CD4-positive, alpha-beta T cell (primary cell): ENCODE data around the gene TMEM91. TPM values are rescaled to one million over a fixed set of nuclear protein-coding genes. Genes with fewer than 3 reads are reported as not detected.
A peak's percentile ranks its signal among the peaks of the same experiment; 100 is the strongest.

ENCODE experiments used
- ATAC-seq: fragments of 200-7000 bp; cut with Tn5 transposase; one replicate; pipeline ENCODE4 v1.10.0; 2022; ENCODE audit warnings: mild to moderate bottlenecking; ENCODE audit not compliant: poor library complexity
- CTCF ChIA-PET: fragments of 350-600 bp; sonication (Branson Sonifier 250); formaldehyde crosslinking; loops from one replicate; lab custom pipeline; 2021; ENCODE audit warnings: antibody characterized with exemption, inconsistent platforms; lab: Charles Lee
- POLR2A ChIA-PET: fragments of 350-600 bp; sonication (Branson Sonifier 250); formaldehyde crosslinking; loops from one replicate; lab custom pipeline; 2021; ENCODE audit warnings: antibody characterized with exemption, inconsistent platforms; lab: Charles Lee
- DNase-seq, 14 experiments: peaks; one replicate each; pipeline ENCODE4 v3.0.0-alpha.2; 2013 to 2020; ENCODE audit warnings: mixed read lengths in 2 of 14
- H3K27ac ChIP-seq, 2 donors: one replicate each; pipeline versions ENCODE4 v1.5.1 to v1.7.0; 2013; ENCODE audit warnings: low read length in 2 of 2, low read depth in 1 of 2, mild to moderate bottlenecking in 1 of 2
- H3K27me3 ChIP-seq, 2 experiments: 1 replicate in 1 of 2; 2 replicates in 1 of 2; pipeline versions ENCODE4 v1.6.1 to v1.7.0; 2013; ENCODE audit warnings: low read length in 2 of 2, control low read depth in 1 of 2, mild to moderate bottlenecking in 1 of 2, moderate library complexity in 1 of 2; ENCODE audit not compliant: insufficient read depth in 2 of 2, control insufficient read depth in 1 of 2
- H3K36me3 ChIP-seq: one replicate; pipeline ENCODE4 v1.6.1; 2013; ENCODE audit warnings: low read length, control low read depth; ENCODE audit not compliant: insufficient read depth
- H3K4me1 ChIP-seq: one replicate; pipeline ENCODE4 v1.6.1; 2013; ENCODE audit warnings: low read length, control low read depth; ENCODE audit not compliant: insufficient read depth
- H3K4me3 ChIP-seq: one replicate; pipeline ENCODE4 v1.5.1; 2013; ENCODE audit warnings: mild to moderate bottlenecking, low read length, moderate library complexity
- H3K9me3 ChIP-seq, 2 experiments: 1 replicate in 1 of 2; 2 replicates in 1 of 2; pipeline versions ENCODE4 v1.6.1 to v1.7.0; 2013; ENCODE audit warnings: low read length in 2 of 2, mild to moderate bottlenecking in 2 of 2, control low read depth in 1 of 2, moderate library complexity in 1 of 2; ENCODE audit not compliant: control insufficient read depth in 1 of 2, insufficient read depth in 1 of 2
- H3K27ac Mint-ChIP-seq: one replicate; pipeline ENCODE4 v1.8.0; 2020; ENCODE audit warnings: mixed read lengths
- H3K27me3 Mint-ChIP-seq: one replicate; pipeline ENCODE4 v1.8.0; 2021; ENCODE audit warnings: mixed read lengths
- H3K36me3 Mint-ChIP-seq: one replicate; pipeline ENCODE4 v1.8.0; 2021; ENCODE audit warnings: low read depth, mixed read lengths
- H3K4me1 Mint-ChIP-seq: one replicate; pipeline ENCODE4 v1.8.0; 2021; ENCODE audit warnings: low read depth, mixed read lengths
- H3K4me3 Mint-ChIP-seq: one replicate; pipeline ENCODE4 v1.8.0; 2020; ENCODE audit warnings: mild to moderate bottlenecking, mixed read lengths
- H3K9me3 Mint-ChIP-seq: one replicate; pipeline ENCODE4 v1.8.0; 2020; ENCODE audit warnings: mixed read lengths
- intact Hi-C, 2 experiments: fragments of 100-400 bp; cut with DNase I in 1 of 2; cut with micrococcal nuclease in 1 of 2; formaldehyde crosslinking; loops; one replicate each; pipeline versions ENCODE4 v1.15.1 to v1.9.0; 2023 to 2025; cut with DNase I, micrococcal nuclease
- total RNA-seq, 174 experiments: library from RNA in 2 of 174; stranded (reverse) in 2 of 174; gene quantifications; one replicate each; pipeline ENCODE4 v1.2.3 and lab custom pipeline; 2021 to 2026
- TF ChIP-seq, protein P1 (sequence below): fragments of 200-600 bp; IDR thresholded peaks from one replicate; pipeline ENCODE4 v1.8.0; 2022; ENCODE audit warnings: antibody characterized with exemption, mild to moderate bottlenecking

Gene TMEM91
- total RNA-seq, 2 experiments from 2014 or later, result 6.8 to 7.7 TPM

DNA sequence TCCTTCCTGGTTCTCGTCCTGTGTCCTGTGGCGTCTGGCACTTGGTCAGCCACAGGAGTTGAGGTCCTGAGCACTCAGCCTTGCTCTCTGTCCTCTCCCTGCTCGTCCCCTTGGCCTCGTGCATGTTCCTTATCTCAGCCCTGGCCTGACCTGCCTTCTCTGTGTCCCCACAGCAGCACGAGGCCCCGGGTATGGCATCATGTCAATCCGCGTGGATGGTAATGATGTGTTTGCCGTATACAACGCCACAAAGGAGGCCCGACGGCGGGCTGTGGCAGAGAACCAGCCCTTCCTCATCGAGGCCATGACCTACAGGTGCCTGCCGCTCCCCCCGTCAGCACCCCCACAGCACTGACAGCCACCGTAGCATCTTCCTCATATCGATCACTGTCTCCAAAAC is 46.1 kb downstream of the TMEM91 start:
- no peak overlapping the region for H3K27ac Mint-ChIP-seq
- intact Hi-C loops, result no loop called here
- DNase-seq (no peak), ATAC-seq (no peak)
- ChIA-PET CTCF (no interaction called here), POLR2A (no interaction called here)
- no peak overlapping the region for H3K4me3 ChIP-seq
- peaks cover 11% of the 10 kb centered on the region for H3K4me1 Mint-ChIP-seq
- H3K27me3 ChIP-seq, result no peaks in the 10 kb centered on the region
- TF ChIP-seq, protein P1, sequence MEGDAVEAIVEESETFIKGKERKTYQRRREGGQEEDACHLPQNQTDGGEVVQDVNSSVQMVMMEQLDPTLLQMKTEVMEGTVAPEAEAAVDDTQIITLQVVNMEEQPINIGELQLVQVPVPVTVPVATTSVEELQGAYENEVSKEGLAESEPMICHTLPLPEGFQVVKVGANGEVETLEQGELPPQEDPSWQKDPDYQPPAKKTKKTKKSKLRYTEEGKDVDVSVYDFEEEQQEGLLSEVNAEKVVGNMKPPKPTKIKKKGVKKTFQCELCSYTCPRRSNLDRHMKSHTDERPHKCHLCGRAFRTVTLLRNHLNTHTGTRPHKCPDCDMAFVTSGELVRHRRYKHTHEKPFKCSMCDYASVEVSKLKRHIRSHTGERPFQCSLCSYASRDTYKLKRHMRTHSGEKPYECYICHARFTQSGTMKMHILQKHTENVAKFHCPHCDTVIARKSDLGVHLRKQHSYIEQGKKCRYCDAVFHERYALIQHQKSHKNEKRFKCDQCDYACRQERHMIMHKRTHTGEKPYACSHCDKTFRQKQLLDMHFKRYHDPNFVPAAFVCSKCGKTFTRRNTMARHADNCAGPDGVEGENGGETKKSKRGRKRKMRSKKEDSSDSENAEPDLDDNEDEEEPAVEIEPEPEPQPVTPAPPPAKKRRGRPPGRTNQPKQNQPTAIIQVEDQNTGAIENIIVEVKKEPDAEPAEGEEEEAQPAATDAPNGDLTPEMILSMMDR, result no peak
- H3K4me3 Mint-ChIP-seq, result no peak overlapping the region
- no peaks in the 10 kb centered on the region for H3K27me3 Mint-ChIP-seq
- H3K36me3 Mint-ChIP-seq, result peaks cover 73% of the 10 kb centered on the region
- peaks cover 0 to 6% of the 10 kb centered on the region in 2 experiments for H3K9me3 ChIP-seq
- H3K27ac ChIP-seq, result no peak overlapping the region
- no peaks in the 10 kb centered on the region for H3K9me3 Mint-ChIP-seq
- H3K4me1 ChIP-seq, result peaks cover 44% of the 10 kb centered on the region
- H3K36me3 ChIP-seq, result peaks cover 64% of the 10 kb centered on the region

DNA sequence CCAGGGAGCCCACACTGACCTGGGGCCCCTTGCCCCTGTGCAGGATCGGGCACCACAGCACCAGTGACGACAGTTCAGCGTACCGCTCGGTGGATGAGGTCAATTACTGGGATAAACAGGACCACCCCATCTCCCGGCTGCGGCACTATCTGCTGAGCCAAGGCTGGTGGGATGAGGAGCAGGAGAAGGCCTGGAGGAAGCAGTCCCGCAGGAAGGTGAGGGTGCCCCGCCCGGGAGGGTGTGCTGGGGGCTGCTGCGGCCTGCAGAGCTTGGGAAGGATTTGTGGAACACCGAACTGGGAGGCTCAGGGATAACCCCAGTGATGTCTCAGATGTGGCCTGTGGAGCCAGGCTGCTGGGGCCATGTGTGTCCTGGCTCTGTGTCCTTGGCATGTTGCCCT is 46.6 kb downstream of the TMEM91 start:
- TF ChIP-seq, protein P1, result no peak
- no peak overlapping the region for H3K4me3 ChIP-seq
- peaks cover 0 to 6% of the 10 kb centered on the region in 2 experiments for H3K9me3 ChIP-seq
- peaks cover 16% of the 10 kb centered on the region for H3K4me1 Mint-ChIP-seq
- intact Hi-C loops, result no loop called here
- H3K27ac Mint-ChIP-seq, result no peak overlapping the region
- H3K27me3 Mint-ChIP-seq, result no peaks in the 10 kb centered on the region
- peaks cover 69% of the 10 kb centered on the region for H3K36me3 Mint-ChIP-seq
- H3K4me1 ChIP-seq, result peaks cover 49% of the 10 kb centered on the region
- ChIA-PET POLR2A (no interaction called here), CTCF (no interaction called here)
- H3K4me3 Mint-ChIP-seq, result no peak overlapping the region
- H3K36me3 ChIP-seq, result peaks cover 64% of the 10 kb centered on the region
- no peaks in the 10 kb centered on the region for H3K27me3 ChIP-seq
- no peak overlapping the region for H3K27ac ChIP-seq
- ATAC-seq (no peak), DNase-seq (no peak)
- no peaks in the 10 kb centered on the region for H3K9me3 Mint-ChIP-seq

DNA sequence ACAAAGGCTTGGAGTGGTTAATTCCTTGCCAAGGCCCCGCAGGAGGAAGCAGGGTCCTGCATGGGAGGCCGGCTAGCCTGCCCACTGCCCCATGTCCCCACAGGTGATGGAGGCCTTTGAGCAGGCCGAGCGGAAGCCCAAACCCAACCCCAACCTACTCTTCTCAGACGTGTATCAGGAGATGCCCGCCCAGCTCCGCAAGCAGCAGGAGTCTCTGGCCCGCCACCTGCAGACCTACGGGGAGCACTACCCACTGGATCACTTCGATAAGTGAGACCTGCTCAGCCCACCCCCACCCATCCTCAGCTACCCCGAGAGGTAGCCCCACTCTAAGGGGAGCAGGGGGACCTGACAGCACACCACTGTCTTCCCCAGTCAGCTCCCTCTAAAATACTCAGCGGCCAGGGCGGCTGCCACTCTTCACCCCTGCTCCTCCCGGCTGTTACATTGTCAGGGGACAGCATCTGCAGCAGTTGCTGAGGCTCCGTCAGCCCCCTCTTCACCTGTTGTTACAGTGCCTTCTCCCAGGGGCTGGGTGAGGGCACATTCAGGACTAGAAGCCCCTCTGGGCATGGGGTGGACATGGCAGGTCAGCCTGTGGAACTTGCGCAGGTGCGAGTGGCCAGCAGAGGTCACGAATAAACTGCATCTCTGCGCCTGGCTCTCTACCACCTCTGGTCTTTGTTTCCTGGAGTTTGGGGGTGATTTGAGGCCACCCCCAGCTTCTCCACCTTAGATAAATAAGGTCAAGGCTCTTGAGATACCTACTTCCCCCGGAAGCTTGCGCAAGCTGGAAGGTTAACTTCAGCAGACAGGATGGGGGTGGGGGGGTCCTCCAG is 48.2 kb downstream of the TMEM91 start:
- no peak overlapping the region for H3K27ac Mint-ChIP-seq
- intact Hi-C loops, result no loop called here
- peak in 1 of 14 experiments; percentile 27 for DNase-seq
- TF ChIP-seq, protein P1, result no peak
- Histone ChIP-seq H3K27ac (no peak overlapping the region), H3K36me3 (peaks cover 57% of the 10 kb centered on the region), H3K9me3 (peaks cover 0 to 6% of the 10 kb centered on the region in 2 experiments), H3K4me3 (no peak overlapping the region), H3K27me3 (no peaks in the 10 kb centered on the region), H3K4me1 (peaks cover 64% of the 10 kb centered on the region)
- peaks cover 58% of the 10 kb centered on the region for H3K36me3 Mint-ChIP-seq
- H3K4me3 Mint-ChIP-seq, result no peak overlapping the region
- H3K9me3 Mint-ChIP-seq, result no peaks in the 10 kb centered on the region
- H3K4me1 Mint-ChIP-seq, result peaks cover 29% of the 10 kb centered on the region
- ChIA-PET POLR2A (no interaction called here), CTCF (no interaction called here)
- no peaks in the 10 kb centered on the region for H3K27me3 Mint-ChIP-seq
- no peak for ATAC-seq
